Spleen (tissue), 11 donors: ENCODE results near the gene EPOP. TPM values are rescaled to one million over a fixed set of nuclear protein-coding genes. Genes with fewer than 3 reads are reported as not detected.

Experiments used
- DNase-seq: peaks from one replicate; pipeline ENCODE4 v3.0.0-alpha.2; 2020
- H3K27ac ChIP-seq, 8 donors: fragments of 200-600 bp; sonication (generic) in 7 of 8; 1 replicate in 4 of 8; 2 replicates in 4 of 8; pipeline versions ENCODE4 v1.5.0 to v1.8.0; 2016 to 2021; ENCODE audit warnings: inconsistent platforms in 4 of 8, mild to moderate bottlenecking in 4 of 8, moderate library complexity in 1 of 8
- H3K27me3 ChIP-seq, 7 donors: fragments of 200-600 bp; sonication (generic) in 6 of 7; replicated peaks in 1 of 7; 1 replicate in 4 of 7; 2 replicates in 3 of 7; pipeline versions ENCODE4 v1.5.0 to v1.8.0; 2016 to 2021; ENCODE audit warnings: inconsistent platforms in 3 of 7, mild to moderate bottlenecking in 1 of 7
- H3K36me3 ChIP-seq, 6 donors: fragments of 200-600 bp; sonication (generic) in 5 of 6; 1 replicate in 4 of 6; 2 replicates in 2 of 6; pipeline versions ENCODE4 v1.5.0 to v1.8.0; 2016 to 2021; ENCODE audit warnings: inconsistent platforms in 2 of 6
- H3K4me1 ChIP-seq, 6 donors: fragments of 200-600 bp; sonication (generic) in 5 of 6; 1 replicate in 3 of 6; 2 replicates in 3 of 6; pipeline versions ENCODE4 v1.5.0 to v1.8.0; 2016 to 2021; ENCODE audit warnings: inconsistent platforms in 3 of 6
- H3K4me3 ChIP-seq, 8 donors: fragments of 200-600 bp; sonication (generic) in 7 of 8; 1 replicate in 4 of 8; 2 replicates in 4 of 8; pipeline versions ENCODE4 v1.5.0 to v1.8.0; 2016 to 2021; ENCODE audit warnings: inconsistent platforms in 4 of 8, mild to moderate bottlenecking in 4 of 8, moderate library complexity in 2 of 8
- H3K9me3 ChIP-seq, 8 donors: fragments of 200-600 bp; sonication (generic) in 7 of 8; 1 replicate in 4 of 8; 2 replicates in 4 of 8; pipeline versions ENCODE4 v1.5.0 to v1.8.0; 2016 to 2021; ENCODE audit warnings: inconsistent platforms in 4 of 8
- POLR2A ChIP-seq, 3 donors: fragments of 450-650 bp; IDR thresholded peaks; one replicate each; pipeline ENCODE4 v1.5.1; 2017; ENCODE audit warnings: antibody characterized with exemption in 3 of 3, mild to moderate bottlenecking in 1 of 3
- POLR2AphosphoS5 ChIP-seq, 3 donors: sonication (generic); formaldehyde crosslinking; IDR thresholded peaks; one replicate each; pipeline ENCODE4 v1.5.1; 2017; ENCODE audit warnings: antibody characterized with exemption in 3 of 3
- WGBS, 5 donors: extraction: QIAGEN DNeasy Blood & Tissue Kit in 3 of 5; methylation state at CpG; one replicate each; pipeline versions ENCODE4 v1.1.5 to v1.1.7; 2013 to 2018; 5-methylcytosine and 5-hydroxymethylcytosine counted together
- intact Hi-C: fragments of 100-400 bp; cut with DNase I; formaldehyde crosslinking; loops from one replicate; pipeline ENCODE4 v1.15.0; 2023; ENCODE audit warnings: low total_unique reads
- polyA plus RNA-seq, 3 donors: library from polyadenylated mRNA; stranded (reverse); fragments of 200-250 nt; gene quantifications; one replicate each; pipeline ENCODE4 v1.2.1, GENCODE V29; 2013
- total RNA-seq, 7 donors: library from RNA; depleted of rRNA in 3 of 7; stranded (reverse); fragments of >200 nt in 3 of 7; fragmentation: NEBNext Ultra II Directional in 4 of 7; extraction: Animal tissue kit (Norgen Biotek cat#: 25700) in 4 of 7; gene quantifications; one replicate each; pipeline versions ENCODE4 v1.1.0 to v1.2.1, GENCODE V29; 2016 to 2021
- TF ChIP-seq, protein P1 (sequence below), 11 experiments: fragments of 200-600 bp in 7 of 11; fragments of 450-650 bp in 4 of 11; sonication (generic) in 4 of 11; IDR thresholded peaks in 8 of 11; conservative IDR thresholded peaks in 3 of 11; 1 replicate in 7 of 11; 2 replicates in 4 of 11; pipeline versions ENCODE4 v1.4.0 to v1.8.0; 2016 to 2021; ENCODE audit warnings: antibody characterized with exemption in 11 of 11, inconsistent platforms in 4 of 11, mild to moderate bottlenecking in 1 of 11
- donor health status: healthy with polysubstance abuse.
- donor health status: DM: no; HTN: no; CAD: no; lungs with moderate emphysema.
- donor health status: DM: no; HTN: no; CAD: no.
- donor health status: Bipolar disorder and iron deficiency.
- donor health status: healthy.
- donor health status: DM: no; HTN: no; CAD: no.
- donor health status: DM: yes; HTN: yes; CAD: no.

EPOP gene
- total and polyA plus RNA-seq, 10 donors = 0.51 to 6.4 (median 2.6) TPM

DNA sequence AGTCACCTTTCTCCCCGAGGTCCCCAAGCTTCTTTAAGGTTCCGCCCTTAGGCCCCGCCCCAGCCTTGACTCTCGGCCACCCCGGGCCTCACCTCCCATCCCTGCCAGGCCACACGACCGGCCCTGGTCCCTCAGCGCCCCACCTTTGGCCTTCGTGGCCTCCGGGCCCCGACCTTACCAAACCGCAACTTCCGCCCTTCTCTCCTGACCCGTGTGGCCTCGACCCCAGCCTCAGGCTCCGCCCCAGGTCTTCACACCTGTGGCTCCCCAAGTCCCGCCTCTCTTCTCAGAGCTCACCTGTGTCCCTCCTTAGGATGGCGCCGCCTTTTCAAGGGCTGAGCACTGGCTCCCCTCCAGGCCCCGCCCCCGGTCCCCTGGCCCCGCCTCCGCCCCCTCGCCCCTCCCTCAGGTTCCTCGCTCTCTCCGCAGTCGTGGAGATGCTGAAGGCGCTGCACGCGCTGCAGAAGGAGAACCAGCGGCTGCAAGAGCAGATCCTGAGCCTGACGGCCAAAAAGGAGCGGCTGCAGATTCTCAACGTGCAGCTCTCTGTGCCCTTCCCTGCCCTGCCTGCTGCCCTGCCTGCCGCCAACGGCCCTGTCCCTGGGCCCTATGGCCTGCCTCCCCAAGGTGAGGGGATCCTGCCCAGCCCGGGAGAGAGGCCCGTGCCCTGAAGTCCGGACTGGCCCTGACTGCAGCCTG is 45.3 kb upstream of the EPOP start:
- Histone ChIP-seq H3K27me3 (no peaks in the 10 kb centered on the region), H3K9me3 (no peaks in the 10 kb centered on the region), H3K27ac (no peak overlapping the region), H3K36me3 (peaks cover 0 to 100% (median 90%) of the 10 kb centered on the region in 6 donors), H3K4me3 (no peak overlapping the region), H3K4me1 (peaks cover 6 to 68% (median 16%) of the 10 kb centered on the region in 6 donors)
- TF ChIP-seq POLR2A (IDR thresholded peaks at IDR 0.05) (no peak), POLR2AphosphoS5 (IDR thresholded peaks at IDR 0.05) (peak in 2 of 3 donors; percentile 5 to 55)
- WGBS, 5 donors = 80 to 90% (median 85%) methylated on average over 31 to 39 of the region's 39 CpGs
- no peak for DNase-seq
- intact Hi-C loops = no loop called here

DNA sequence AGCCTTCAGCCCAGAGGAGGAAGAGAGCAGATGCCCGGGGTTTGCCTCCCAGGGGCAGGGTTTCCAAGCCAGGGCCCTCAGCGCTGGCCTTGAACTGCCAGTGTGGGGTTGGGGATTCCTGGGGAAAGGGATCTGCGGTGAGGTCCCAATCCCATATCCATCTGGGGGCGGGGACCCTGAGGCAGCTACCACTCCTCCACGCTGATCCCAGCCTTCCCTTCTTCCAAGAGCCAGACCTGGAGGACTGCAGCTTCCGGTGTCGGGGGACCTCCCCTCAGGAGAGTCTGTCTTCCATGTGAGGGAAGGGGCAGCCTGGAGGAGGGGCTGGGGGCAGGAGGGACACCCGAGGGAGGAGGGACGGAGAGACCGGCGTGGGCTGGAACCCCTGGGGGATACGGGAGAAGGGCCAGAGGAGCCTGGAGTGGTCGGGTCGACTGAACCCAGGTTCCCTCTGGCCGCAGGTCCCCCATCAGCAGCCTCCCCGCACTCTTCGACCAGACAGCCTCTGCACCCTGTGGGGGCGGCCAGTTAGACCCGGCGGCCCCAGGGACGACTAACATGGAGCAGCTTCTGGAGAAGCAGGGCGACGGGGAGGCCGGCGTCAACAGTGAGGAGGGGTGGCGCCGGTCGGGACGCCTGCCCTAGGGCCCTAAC is 44.7 kb upstream of the EPOP start:
- intact Hi-C loops = no loop called here

DNA sequence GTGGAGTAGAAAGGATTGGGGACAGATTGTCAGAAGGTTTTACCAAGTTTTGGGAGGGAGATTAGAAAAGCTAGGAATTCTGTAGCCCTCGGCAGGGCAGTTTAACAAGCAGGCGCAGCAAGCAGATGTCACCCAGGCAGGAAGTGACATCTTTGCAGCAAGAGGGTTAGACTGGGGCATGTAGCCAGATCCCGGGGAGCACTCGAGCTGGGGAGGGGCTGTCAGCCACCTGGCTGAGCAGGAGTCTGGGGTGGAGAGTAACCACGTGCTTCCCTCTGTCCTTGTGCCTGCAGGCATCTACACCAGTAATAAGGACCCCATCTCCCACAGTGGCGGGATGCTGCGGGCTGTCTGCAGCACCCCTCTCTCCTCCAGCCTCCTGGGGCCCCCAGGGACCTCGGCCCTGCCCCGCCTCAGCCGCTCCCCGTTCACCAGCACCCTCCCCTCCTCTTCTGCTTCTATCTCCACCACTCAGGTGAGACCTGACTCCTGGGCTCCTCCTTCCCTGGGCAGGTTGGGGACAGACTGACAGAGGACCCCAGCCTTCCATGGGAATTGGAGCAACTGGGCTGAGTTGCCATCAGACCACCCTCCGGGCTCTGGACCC is 42.5 kb upstream of the EPOP start:
- Histone ChIP-seq H3K9me3 (no peaks in the 10 kb centered on the region), H3K4me3 (no peak overlapping the region), H3K27me3 (no peaks in the 10 kb centered on the region), H3K27ac (peak overlapping the region in 1 of 8 donors; percentile 26), H3K36me3 (peaks cover 1 to 100% (median 97%) of the 10 kb centered on the region in 6 donors), H3K4me1 (peaks cover 0 to 52% (median 4%) of the 10 kb centered on the region in 6 donors)
- TF ChIP-seq POLR2AphosphoS5 (IDR thresholded peaks at IDR 0.05) = peak in 2 of 3 donors; percentile 28 to 53
- TF ChIP-seq, protein P1, sequence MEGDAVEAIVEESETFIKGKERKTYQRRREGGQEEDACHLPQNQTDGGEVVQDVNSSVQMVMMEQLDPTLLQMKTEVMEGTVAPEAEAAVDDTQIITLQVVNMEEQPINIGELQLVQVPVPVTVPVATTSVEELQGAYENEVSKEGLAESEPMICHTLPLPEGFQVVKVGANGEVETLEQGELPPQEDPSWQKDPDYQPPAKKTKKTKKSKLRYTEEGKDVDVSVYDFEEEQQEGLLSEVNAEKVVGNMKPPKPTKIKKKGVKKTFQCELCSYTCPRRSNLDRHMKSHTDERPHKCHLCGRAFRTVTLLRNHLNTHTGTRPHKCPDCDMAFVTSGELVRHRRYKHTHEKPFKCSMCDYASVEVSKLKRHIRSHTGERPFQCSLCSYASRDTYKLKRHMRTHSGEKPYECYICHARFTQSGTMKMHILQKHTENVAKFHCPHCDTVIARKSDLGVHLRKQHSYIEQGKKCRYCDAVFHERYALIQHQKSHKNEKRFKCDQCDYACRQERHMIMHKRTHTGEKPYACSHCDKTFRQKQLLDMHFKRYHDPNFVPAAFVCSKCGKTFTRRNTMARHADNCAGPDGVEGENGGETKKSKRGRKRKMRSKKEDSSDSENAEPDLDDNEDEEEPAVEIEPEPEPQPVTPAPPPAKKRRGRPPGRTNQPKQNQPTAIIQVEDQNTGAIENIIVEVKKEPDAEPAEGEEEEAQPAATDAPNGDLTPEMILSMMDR (IDR thresholded peaks at IDR 0.05 in 8 of 11, conservative IDR thresholded peaks at IDR 0.05 in 3 of 11) = no peak
- WGBS, 5 donors = 84 to 91% (median 88%) methylated on average over 10 to 12 of the region's 12 CpGs
- DNase-seq = no peak
- intact Hi-C loops = no loop called here

More for the DNA sequence above, 44.7 kb upstream of the EPOP start:
- Histone ChIP-seq H3K36me3 (peaks cover 0 to 100% (median 89%) of the 10 kb centered on the region in 6 donors), H3K27me3 (no peaks in the 10 kb centered on the region), H3K4me3 (no peak overlapping the region), H3K27ac (peak overlapping the region in 1 of 8 donors; percentile 27), H3K4me1 (peaks cover 4 to 62% (median 10%) of the 10 kb centered on the region in 6 donors), H3K9me3 (no peaks in the 10 kb centered on the region)
- WGBS, 5 donors = 85 to 94% (median 94%) methylated on average over 22 to 29 of the region's 29 CpGs
- TF ChIP-seq, protein P1 (IDR thresholded peaks at IDR 0.05 in 8 of 11, conservative IDR thresholded peaks at IDR 0.05 in 3 of 11) = no peak
- TF ChIP-seq POLR2AphosphoS5 (IDR thresholded peaks at IDR 0.05) = peak in 2 of 3 donors; percentile 27 to 57
- TF ChIP-seq POLR2A (IDR thresholded peaks at IDR 0.05) = no peak
- no peak for DNase-seq

DNA sequence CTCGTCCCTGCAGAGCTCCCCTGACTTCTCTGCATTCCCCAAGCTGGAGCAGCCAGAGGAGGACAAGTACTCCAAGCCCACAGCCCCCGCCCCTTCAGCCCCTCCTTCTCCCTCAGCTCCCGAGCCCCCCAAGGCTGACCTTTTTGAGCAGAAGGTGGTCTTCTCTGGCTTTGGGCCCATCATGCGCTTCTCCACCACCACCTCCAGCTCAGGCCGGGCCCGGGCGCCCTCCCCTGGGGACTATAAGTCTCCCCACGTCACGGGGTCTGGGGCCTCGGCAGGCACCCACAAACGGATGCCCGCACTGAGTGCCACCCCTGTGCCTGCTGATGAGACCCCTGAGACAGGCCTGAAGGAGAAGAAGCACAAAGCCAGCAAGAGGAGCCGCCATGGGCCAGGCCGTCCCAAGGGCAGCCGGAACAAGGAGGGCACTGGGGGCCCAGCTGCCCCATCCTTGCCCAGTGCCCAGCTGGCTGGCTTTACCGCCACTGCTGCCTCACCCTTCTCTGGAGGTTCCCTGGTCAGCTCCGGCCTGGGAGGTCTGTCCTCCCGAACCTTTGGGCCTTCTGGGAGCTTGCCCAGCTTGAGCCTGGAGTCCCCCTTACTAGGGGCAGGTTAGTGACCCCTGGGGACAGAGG is 41.7 kb upstream of the EPOP start:
- intact Hi-C loops = no loop called here
- DNase-seq = no peak
- Histone ChIP-seq H3K27ac (peak overlapping the region in 1 of 8 donors; percentile 26), H3K9me3 (no peaks in the 10 kb centered on the region), H3K4me1 (peaks cover 0 to 47% (median under 1%) of the 10 kb centered on the region in 6 donors), H3K4me3 (no peak overlapping the region), H3K36me3 (peaks cover 5 to 100% (median 97%) of the 10 kb centered on the region in 6 donors), H3K27me3 (no peaks in the 10 kb centered on the region)
- 91 to 95% (median 95%) methylated on average over 12 to 18 of the region's 18 CpGs for WGBS, 5 donors
- TF ChIP-seq POLR2A (IDR thresholded peaks at IDR 0.05) (no peak), POLR2AphosphoS5 (IDR thresholded peaks at IDR 0.05) (peak; percentile 4 to 50 (median 10))
- TF ChIP-seq, protein P1 (IDR thresholded peaks at IDR 0.05 in 8 of 11, conservative IDR thresholded peaks at IDR 0.05 in 3 of 11) = no peak
